ENCODE measurements around the gene MAPKBP1. TPM values are rescaled to one million over a fixed set of nuclear protein-coding genes. Genes with fewer than 3 reads are reported as not detected.

Gene MAPKBP1
- total and polyA plus RNA-seq, 2 of the 4 experiments (the other 2 are of a cell fraction), result 12.5 to 15.3 TPM

GRCh38 chr15:41850482-41851166 is 76.3 kb downstream of the MAPKBP1 start:
- CTCF ChIA-PET, result no interaction called here
- H3K4me1 ChIP-seq (ENCODE audit: control insufficient read depth, insufficient read depth, low read length), result no peaks in the 10 kb centered on the region; the same call in 1 of the 2 replicates
- no peak overlapping the region for H3K4ac ChIP-seq (ENCODE audit: low read depth, low read length)
- H2AK9ac ChIP-seq (replicated peaks; ENCODE audit: low read depth, low read length, poor library complexity), result no peak overlapping the region
- DNase-seq (no peak), ATAC-seq (ENCODE audit: low read depth) (no peak)
- in situ Hi-C loops (cut with MboI; ENCODE audit: low sequenced_read_pairs), result no loop called here
- no peak overlapping the region for H3K23ac ChIP-seq (ENCODE audit: low read depth, low read length)
- no peak overlapping the region for H2AFZ ChIP-seq (replicated peaks; ENCODE audit: low read length, poor library complexity)
- TF ChIP-seq ELK1 (IDR thresholded peaks at IDR 0.05; ENCODE audit: borderline replicate concordance, low read depth, low read length) (no peak), CEBPB (IDR thresholded peaks at IDR 0.05; ENCODE audit: low read depth, low read length) (peak; percentile 85)
- H3K9ac ChIP-seq (ENCODE audit: low read depth, low read length), result no peak overlapping the region
- peaks cover 16% of the 10 kb centered on the region for H3K36me3 ChIP-seq (ENCODE audit: control insufficient read depth, insufficient read depth, low read length)
- H3K56ac ChIP-seq (ENCODE audit: extremely low read depth, insufficient read depth, low read length), result no peak overlapping the region
- no peak overlapping the region for H3K18ac ChIP-seq (ENCODE audit: low read depth, low read length)
- H4K91ac ChIP-seq (ENCODE audit: insufficient read depth, low read depth, low read length), result no peak overlapping the region
- no peak overlapping the region for H3K4me3 ChIP-seq (ENCODE audit: insufficient read depth, low read depth, low read length)
- dilution Hi-C loops (cut with HindIII; ENCODE audit: low sequenced_read_pairs, unreplicated experiment), result no loop called here
- no peak overlapping the region for H2AK5ac ChIP-seq (ENCODE audit: low read depth, low read length)
- no peaks in the 10 kb centered on the region for H3K79me1 ChIP-seq (ENCODE audit: low read depth in 1 of 2, low read length in 2 of 2)
- no peaks in the 10 kb centered on the region for H3K9me1 ChIP-seq (ENCODE audit: insufficient read depth, low read length)
- no peak overlapping the region for H2BK5ac ChIP-seq (ENCODE audit: low read depth, low read length, poor library complexity, severe bottlenecking)
- no peak overlapping the region for H2BK20ac ChIP-seq (ENCODE audit: low read depth, low read length)
- H3K27me3 ChIP-seq (ENCODE audit: control insufficient read depth, insufficient read depth, low read length), result peaks cover 19% of the 10 kb centered on the region; the same call in 1 of the 2 replicates
- intact Hi-C loops (cut with micrococcal nuclease), result no loop called here
- no peak overlapping the region for H4K8ac ChIP-seq (ENCODE audit: low read depth in 2 of 2, low read length in 2 of 2)
- no TSS peak for BruUV-seq (replicated peaks)
- POLR2A ChIA-PET (ENCODE audit: unreplicated experiment), result no interaction called here
- H3K14ac ChIP-seq (replicated peaks; ENCODE audit: low read depth, low read length), result no peak overlapping the region
- H3K27ac ChIP-seq (ENCODE audit: insufficient read depth, low read length), result no peak overlapping the region
- no peaks in the 10 kb centered on the region for H4K20me1 ChIP-seq (ENCODE audit: insufficient read depth, low read length)
- H3K9me3 ChIP-seq (ENCODE audit: control insufficient read depth, insufficient read depth, low read length), result no peaks in the 10 kb centered on the region
- no peak overlapping the region for H4K5ac ChIP-seq (ENCODE audit: low read depth, low read length)
- no peak overlapping the region for H3K4me2 ChIP-seq (ENCODE audit: low read depth, low read length)
- 79% methylated on average over 7 of the region's 16 CpGs; no CpG with 5 or more reads in 1 of the 2 experiments for WGBS, 2 experiments (ENCODE audit: extremely low coverage in 2 of 2, insufficient read length in 1 of 2)
- H2BK15ac ChIP-seq (ENCODE audit: low read depth, low read length), result no peak overlapping the region
- H2BK120ac ChIP-seq (ENCODE audit: low read depth, low read length), result no peak overlapping the region
